H54 (cell line): Measurements from ENCODE around the gene FANCE.
"Not testable (repeated sequence)": the region's sequence is repeated elsewhere in the genome, so short reads cannot be mapped to it uniquely, and the experiment has no call there.

ENCODE experiments used
- DNase-seq: peaks from one replicate; pipeline ENCODE4 v3.0.0; 2011; ENCODE audit warnings: low spot score, mixed read lengths; ENCODE audit not compliant: insufficient read length
- FAIRE-seq: peaks from 3 replicates; lab custom pipeline; 2011; peaks lifted over from hg19 to GRCh38; lab: Jason Lieb, UNC
- POLR2A ChIP-seq: IDR thresholded peaks from 2 replicates; pipeline ENCODE4 v1.6.1; 2011; ENCODE audit warnings: low read depth, mild to moderate bottlenecking, low read length

FANCE gene

DNA sequence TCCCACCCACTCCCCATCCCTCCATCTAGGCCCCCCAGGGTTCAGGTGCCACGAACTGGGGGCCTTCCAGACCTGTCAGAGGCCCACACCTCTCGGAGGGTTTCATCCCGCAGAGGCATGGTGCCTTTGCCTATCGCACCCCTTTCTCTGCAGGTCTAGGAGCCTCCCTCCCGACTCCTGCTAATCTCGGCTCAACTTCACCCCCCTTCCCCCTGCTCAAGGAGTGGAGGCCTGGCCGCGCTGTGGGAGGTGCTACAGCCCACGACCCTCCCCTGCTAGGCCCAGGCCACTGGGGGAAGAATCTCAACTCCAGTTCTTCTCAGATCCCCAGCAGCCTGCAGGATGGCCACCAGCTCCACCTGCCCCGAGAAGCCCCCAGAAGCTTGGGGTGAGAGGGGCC, 60.6 kb downstream of the FANCE start, which contains the start of gene TULP1:
TULP1 (minus strand) TSS at position 157 of the 400 bp plus-strand sequence; CDS start at position 119, 38 bp downstream.
- DNase-seq (no peak), FAIRE-seq (no peak)
- no peak for TF ChIP-seq POLR2A

GRCh38 chr6:35514587-35514986, 62.4 kb downstream of the FANCE start:
- FAIRE-seq (no peak), DNase-seq (no peak)
- TF ChIP-seq POLR2A: no peak

- FAIRE-seq, DNase-seq: not testable (repeated sequence)
Observed at GRCh38 chr6:35515939-35516338, 63.8 kb downstream of the FANCE start.
